Activated CD4-positive, alpha-beta T cell treated with anti-CD3 and anti-CD28 coated beads, Interleukin-10, Interleukin-2, amounts not matched to agents 100 ng/mL and 50 ng/mL, durations not matched to agents 16 hours and 8 hours (primary cell): ENCODE measurements around the gene VSIR.

Experiments
- DNase-seq: peaks from one replicate; pipeline ENCODE4 v3.0.0-alpha.2; 2020

Gene VSIR

DNA sequence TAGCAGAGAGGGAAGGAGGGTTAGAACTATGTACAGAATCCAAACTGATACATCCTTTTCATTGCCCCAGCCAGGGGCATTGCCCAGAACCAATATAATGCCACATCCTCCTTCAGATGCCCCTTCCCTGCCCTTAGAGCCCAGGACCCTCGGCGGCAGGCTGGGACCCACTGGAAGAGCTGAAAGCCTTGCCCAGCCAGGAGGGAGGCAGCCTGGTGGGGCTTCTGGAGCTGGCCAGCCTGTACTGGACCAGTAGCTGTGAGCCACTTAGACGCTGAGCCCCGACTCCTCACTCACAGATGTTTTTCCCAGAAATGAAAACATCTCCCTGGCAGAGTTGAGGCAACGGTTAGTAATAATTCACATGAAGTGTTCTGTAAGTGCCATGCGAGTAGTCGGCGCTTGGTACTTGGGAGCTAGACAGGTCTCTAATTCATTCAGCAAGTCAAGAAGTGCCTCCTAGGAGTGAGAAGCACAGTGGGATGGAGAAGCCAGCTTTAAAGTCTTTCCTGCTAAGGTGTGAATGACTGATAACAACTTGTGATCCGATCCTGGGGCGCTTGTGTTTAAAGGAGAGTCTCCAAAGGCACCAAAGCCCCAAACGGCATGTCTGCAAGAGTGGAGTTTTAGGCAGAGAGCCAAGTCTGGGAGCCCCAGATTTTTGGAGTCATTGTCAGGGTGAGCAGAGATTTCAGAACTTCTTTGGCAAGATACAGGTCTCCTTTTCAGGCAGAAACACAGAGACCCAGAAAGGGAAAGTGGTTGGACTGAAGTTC is 9.8 kb downstream of the VSIR start:
- DNase-seq: no peak

GRCh38 chr10:71762324-71762723 is 11.0 kb downstream of the VSIR start:
- DNase-seq: no peak

DNA sequence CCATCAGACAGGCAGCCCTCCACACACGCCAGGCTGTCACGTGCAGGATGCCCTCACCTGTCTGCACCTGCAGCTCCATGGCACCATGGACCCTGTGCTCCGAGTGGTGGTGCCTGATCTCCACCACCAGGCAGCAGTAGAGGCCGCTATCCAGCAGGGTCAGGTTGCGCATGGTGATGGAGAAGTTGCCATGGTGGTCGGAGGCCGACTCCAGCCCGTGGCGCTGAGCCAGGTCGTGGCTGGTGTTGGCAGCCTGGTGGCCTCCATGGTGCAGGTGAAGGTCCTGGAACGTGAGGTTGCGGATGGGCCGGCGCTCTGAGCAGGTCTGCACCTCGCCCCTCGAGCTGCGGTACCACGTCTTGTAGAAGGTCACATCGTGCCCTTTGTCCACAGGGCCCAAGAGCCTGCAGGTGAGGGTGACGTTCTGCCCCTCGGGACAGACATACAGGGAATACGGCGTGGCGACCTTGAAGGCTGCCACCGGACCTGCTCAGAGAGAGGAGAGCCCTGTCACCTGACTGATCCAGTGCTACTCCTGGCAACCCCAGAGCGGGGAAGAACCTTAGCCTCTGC is 11.7 kb downstream of the VSIR start:
- no peak for DNase-seq

DNA sequence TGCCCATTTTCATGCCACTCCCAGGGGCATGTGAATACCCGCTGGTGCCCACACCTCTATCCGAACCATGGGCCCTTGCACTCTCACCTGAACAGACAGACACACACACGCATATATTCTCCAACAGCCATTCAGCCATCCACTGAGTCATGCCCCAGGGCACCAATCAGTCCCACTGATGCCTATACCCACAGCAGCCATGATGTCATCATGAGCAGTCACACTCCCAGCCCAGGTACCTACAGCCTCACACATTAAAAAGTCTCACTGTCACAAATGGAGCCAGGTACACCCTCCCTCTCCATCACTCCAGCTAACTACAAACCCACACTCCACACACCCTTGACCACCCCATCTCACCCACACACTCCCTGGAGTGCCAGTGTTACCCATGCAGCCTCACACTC is 12.2 kb downstream of the VSIR start:
- DNase-seq: peak; percentile 24

- no peak for DNase-seq
Measured at GRCh38 chr10:71757399-71757922, 15.9 kb downstream of the VSIR start.

- DNase-seq: peak; percentile 82
Measured at GRCh38 chr10:71756311-71757191, 16.8 kb downstream of the VSIR start.

DNA sequence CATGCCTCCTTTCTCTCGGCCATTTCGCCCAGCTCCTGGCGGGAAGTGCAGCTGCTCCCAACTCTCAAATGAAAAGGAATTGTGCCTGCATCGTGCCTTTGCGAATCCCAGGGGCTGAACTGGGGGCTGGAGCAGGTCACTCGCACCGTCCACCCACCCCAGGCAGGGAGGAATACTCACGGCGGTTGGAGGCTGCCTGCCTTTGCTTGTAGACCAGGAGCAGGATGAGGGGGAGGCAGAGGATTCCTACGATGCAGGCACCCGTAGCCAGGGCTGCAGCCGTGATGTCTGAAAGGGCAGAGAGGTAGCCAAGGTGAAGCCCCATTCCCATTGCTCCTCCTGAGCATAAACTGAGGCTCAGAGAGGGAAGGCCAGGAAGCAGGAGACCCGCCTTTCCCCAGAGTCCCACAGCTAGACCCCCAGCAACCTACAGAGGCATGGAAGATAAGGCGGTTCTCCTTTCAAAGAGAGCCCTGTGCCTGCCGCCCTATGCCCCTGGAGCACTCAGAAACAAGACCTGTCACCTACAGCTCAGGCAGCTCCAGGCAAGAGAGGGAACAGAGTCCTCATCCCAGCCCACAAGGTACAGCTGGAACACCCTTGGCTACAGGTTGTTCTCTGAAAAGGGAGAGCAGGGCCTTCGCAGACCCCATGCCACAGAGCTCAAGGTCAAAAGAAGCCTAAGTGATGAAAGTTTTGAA is 18.0 kb downstream of the VSIR start:
- DNase-seq: no peak

DNA sequence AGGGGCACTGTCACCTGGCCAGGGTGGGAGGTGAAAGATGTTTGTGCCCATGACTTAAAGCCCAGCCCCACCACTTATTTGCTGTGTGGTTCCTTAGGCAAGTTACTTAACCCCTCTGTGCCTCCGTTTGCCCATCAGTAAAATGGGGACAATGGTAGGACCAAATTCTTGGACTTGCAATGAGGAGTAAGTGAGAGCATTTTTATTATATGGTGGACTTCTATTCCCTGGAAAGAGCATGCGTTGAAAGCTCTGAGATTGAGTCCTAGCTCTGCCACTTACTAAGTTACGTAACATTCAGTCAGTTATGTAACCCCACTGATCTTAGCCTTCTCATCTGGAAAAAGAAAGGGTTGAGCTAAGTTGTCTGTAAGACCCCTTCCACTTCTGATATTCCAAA is 18.8 kb downstream of the VSIR start:
- no peak for DNase-seq

GRCh38 chr10:71753960-71754505 is 19.3 kb downstream of the VSIR start:
- DNase-seq: no peak

GRCh38 chr10:71753091-71753959 is 20.0 kb downstream of the VSIR start:
- no peak for DNase-seq

GRCh38 chr10:71752391-71753090 is 20.8 kb downstream of the VSIR start:
- no peak for DNase-seq

- no peak for DNase-seq
Measured at GRCh38 chr10:71751515-71752224, 21.6 kb downstream of the VSIR start.

- no peak for DNase-seq
Measured at GRCh38 chr10:71750986-71751385, 22.3 kb downstream of the VSIR start.

- no peak for DNase-seq
Measured at GRCh38 chr10:71750124-71750841, 23.0 kb downstream of the VSIR start.

DNA sequence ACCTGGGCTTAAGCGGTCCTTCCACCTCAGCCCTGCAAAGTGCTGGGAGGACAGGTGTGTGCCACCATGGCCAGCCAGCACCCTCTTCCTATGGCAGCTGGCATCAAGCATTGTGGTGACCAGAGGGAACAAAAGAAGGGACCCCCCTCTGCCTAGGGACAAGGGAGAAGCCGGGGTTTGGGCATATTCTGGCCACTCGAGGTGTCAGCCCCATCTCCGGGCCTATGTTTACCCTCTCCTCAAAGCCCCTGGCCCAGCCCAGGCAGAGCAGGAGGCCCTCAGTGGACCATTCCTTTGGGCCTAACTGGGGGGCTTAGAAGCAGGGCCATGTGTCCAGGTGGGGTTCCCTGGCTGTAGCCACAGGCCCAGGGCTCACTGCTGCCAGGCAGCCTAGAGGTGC is 23.9 kb downstream of the VSIR start:
- no peak for DNase-seq

DNA sequence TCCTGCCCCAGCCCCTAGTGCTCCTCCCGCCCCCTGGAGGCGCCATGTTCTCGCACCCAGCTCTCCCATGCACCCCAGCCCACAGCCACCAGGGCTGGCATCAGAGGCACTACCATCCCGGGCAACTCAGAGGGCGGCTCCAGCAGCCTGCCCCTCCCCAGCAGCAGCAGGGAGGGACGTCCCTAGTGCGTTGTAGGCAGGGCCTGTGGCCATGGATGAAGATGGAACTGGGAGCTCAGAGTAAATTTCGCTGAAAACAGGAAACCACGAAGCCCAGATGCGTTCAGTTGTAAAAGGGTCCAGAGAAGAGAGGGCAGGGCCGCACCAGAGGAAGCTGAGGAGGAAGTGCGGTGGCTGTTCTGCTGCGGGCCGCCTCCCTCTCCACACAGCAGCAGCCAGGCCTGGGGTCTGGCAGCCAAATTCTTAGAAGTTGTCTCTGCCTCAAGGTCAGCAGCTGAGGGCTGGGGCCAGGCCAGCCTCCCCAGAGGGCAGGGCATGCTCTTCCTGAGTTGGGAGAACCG is 24.6 kb downstream of the VSIR start:
- peak; percentile 95 for DNase-seq

- peak; percentile 21 for DNase-seq
Measured at GRCh38 chr10:71747551-71748523, 25.5 kb downstream of the VSIR start.

GRCh38 chr10:71747039-71747531 is 26.2 kb downstream of the VSIR start:
- DNase-seq: no peak
